Measurements from ENCODE around the gene ZNF354B. TPM values are rescaled to one million over a fixed set of nuclear protein-coding genes. Genes with fewer than 3 reads are reported as not detected.

The ZNF354B gene
- total and polyA plus RNA-seq, 2 of the 13 experiments (the other 11 are each of a cell fraction or from before 2014, with no cell fraction given), result 7.8 to 10.3 TPM

- no peak for TF ChIP-seq SKIL (CRISPR knock-in tag; IDR thresholded peaks at IDR 0.05; ENCODE audit: borderline replicate concordance)
- TF ChIP-seq HDAC1 (CRISPR knock-in tag; IDR thresholded peaks at IDR 0.05), result no peak
- no peak for TF ChIP-seq ZNF510 (CRISPR knock-in tag; IDR thresholded peaks at IDR 0.05; ENCODE audit: low read depth)
- TF ChIP-seq ZNF530 (CRISPR knock-in tag; IDR thresholded peaks at IDR 0.05; ENCODE audit: low read depth), result no peak
Observed at GRCh38 chr5:178861627-178862026, 1.9 kb downstream of the ZNF354B start (continued).

- intact Hi-C loops (cut with micrococcal nuclease; ENCODE audit: unreplicated experiment) (no loop called here), in situ Hi-C loops (cut with HindIII; ENCODE audit: extremely low pct_ligation_motif_present, low pct_unique_long_range_greater_than_20kb) (no loop called here)
- TF ChIP-seq ZNF350 (CRISPR knock-in tag; IDR thresholded peaks at IDR 0.05; ENCODE audit: borderline replicate concordance, low read depth) (no peak), BRD4 (CRISPR knock-in tag; IDR thresholded peaks at IDR 0.05) (no peak)
- no peak overlapping the region for H3K4me2 ChIP-seq (ENCODE audit: low read depth, low read length)
- no peak overlapping the region for H2AFZ ChIP-seq (ENCODE audit: low read length)
- no peaks in the 10 kb centered on the region for H3K79me2 ChIP-seq (ENCODE audit: insufficient read depth, low read length)
- no peaks in the 10 kb centered on the region for H3K9me3 ChIP-seq (ENCODE audit: low read length)
- H3K4me1 ChIP-seq (ENCODE audit: insufficient read depth, low read length), result peaks cover 10% of the 10 kb centered on the region
- no peaks in the 10 kb centered on the region for H3K27me3 ChIP-seq (ENCODE audit: control insufficient read depth in 1 of 2, insufficient read depth in 2 of 2, low read length in 2 of 2)
- DNase-seq (ENCODE audit: low spot score) (no peak), ATAC-seq (no peak), FAIRE-seq (no peak)
- ChIA-PET CTCF (ENCODE audit: low intra/inter-chr PET ratio, low total read pairs) (no interaction called here), POLR2A (no interaction called here)
- WGBS (ENCODE audit: low lambda C conversion rate), result 89% methylated on average over 4 of the region's 4 CpGs
- no TSS peak for BruUV-seq (replicated peaks)
- no peak overlapping the region for H3K27ac ChIP-seq (ENCODE audit: extremely low read length, insufficient read depth, low read length)
- peaks cover 10 to 47% of the 10 kb centered on the region in 2 experiments; a peak in 4 of 5 replicates for H3K36me3 ChIP-seq (replicated peaks in 1 of 2; ENCODE audit: control insufficient read depth in 1 of 2, insufficient read depth in 2 of 2, low read length in 2 of 2)
- H4K20me1 ChIP-seq (ENCODE audit: insufficient read depth, low read length), result no peaks in the 10 kb centered on the region
- H3K9ac ChIP-seq (ENCODE audit: insufficient read depth, low read depth, low read length), result no peak overlapping the region
- H3K4me3 ChIP-seq (replicated peaks in 1 of 3; ENCODE audit: insufficient read depth in 1 of 3, low read depth in 2 of 3, low read length in 3 of 3), result no peak overlapping the region
Observed at GRCh38 chr5:178866946-178867345, 7.2 kb downstream of the ZNF354B start.

Data from HepG2 (cell line).